ENCODE measurements around the gene NR2E3. TPM values are rescaled to one million over a fixed set of nuclear protein-coding genes. Genes with fewer than 3 reads are reported as not detected.

Gene NR2E3
- total RNA-seq, 1 experiment from 2014 or later = 0.31 TPM

DNA sequence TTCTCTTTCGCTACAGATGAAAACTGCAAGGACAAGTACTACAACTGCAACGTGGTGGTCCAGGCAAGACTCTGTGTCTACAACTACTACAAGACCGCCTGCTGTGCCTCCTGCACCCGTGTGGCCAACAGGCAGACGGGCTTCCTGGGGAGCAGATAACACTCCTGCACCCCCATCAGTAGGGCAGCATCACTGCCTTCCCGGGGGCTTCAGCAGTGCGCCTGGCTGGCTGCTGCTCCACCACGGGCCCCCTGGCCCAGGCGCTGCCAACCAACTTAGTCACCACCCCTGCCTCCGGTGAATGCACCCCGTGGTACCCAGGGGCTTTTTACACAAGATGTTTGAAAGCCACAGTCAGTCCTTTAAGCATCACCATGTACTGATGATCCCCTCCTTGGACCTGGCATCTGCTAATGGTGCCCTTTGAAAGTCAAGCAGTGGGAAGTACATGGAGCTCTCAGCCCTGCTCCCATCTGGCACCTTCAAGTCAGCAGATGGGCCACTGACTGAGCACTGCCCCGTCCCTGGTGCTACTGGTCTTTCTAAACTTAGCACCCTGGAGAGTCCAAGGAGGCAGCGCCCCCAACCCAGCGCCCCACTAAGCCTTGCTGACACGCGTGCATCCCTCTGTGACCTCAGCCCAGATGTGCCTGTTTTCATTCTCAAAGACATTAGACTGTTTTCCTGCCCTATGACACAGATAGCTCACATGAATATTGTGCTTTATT is 33.0 kb upstream of the NR2E3 start:
- Histone ChIP-seq H4K8ac (replicated peaks; ENCODE audit: insufficient read length, low read depth, low read length) (no peak overlapping the region), H2BK15ac (ENCODE audit: low read depth, low read length) (no peak overlapping the region), H3K4me1 (ENCODE audit: insufficient read depth, low read length) (no peaks in the 10 kb centered on the region; the same call in 1 of the 2 replicates), H3K79me1 (ENCODE audit: insufficient read depth, low read depth, low read length, poor library complexity, severe bottlenecking) (no peaks in the 10 kb centered on the region), H2BK12ac (ENCODE audit: insufficient read length, low read depth, low read length) (no peak overlapping the region), H2BK120ac (ENCODE audit: low read depth, low read length, poor library complexity, severe bottlenecking) (no peak overlapping the region), H2AFZ (ENCODE audit: low read length) (no peak overlapping the region), H3K27me3 (ENCODE audit: insufficient read depth, low read length) (no peaks in the 10 kb centered on the region), H3K18ac (ENCODE audit: insufficient read length, low read depth, low read length) (no peak overlapping the region), H3K4me2 (ENCODE audit: insufficient read depth, insufficient read length, low read length) (no peak overlapping the region), H3K23ac (ENCODE audit: insufficient read length, low read depth, low read length) (no peak overlapping the region), H3K4ac (ENCODE audit: low read depth, low read length) (no peak overlapping the region), H2BK20ac (ENCODE audit: low read depth, low read length, poor library complexity, severe bottlenecking) (no peak overlapping the region), H3K27ac (ENCODE audit: insufficient read length, low read depth, low read length) (no peak overlapping the region), H2BK5ac (ENCODE audit: insufficient read length, low read length) (no peak overlapping the region), H4K91ac (ENCODE audit: insufficient read length, low read depth, low read length) (no peak overlapping the region), H3K56ac (ENCODE audit: insufficient read length, low read depth, low read length) (no peak overlapping the region), H4K20me1 (ENCODE audit: control insufficient read depth, insufficient read depth, insufficient read length) (no peaks in the 10 kb centered on the region), H3K9ac (ENCODE audit: extremely low read depth, insufficient read length, low read length) (no peak overlapping the region), H2AK5ac (ENCODE audit: insufficient read length, low read length) (no peak overlapping the region), H3K9me3 (ENCODE audit: control insufficient read depth, low read depth, low read length) (no peaks in the 10 kb centered on the region), H3K79me2 (ENCODE audit: insufficient read depth, low read length) (no peaks in the 10 kb centered on the region), H4K5ac (ENCODE audit: insufficient read length, low read depth, low read length) (no peak overlapping the region), H3T11ph (ENCODE audit: low read length) (no peak overlapping the region), H3K14ac (ENCODE audit: insufficient read depth, low read length) (no peak overlapping the region), H3K23me2 (ENCODE audit: insufficient read length, low read depth, low read length, poor library complexity, severe bottlenecking) (no peaks in the 10 kb centered on the region)
- no peaks in the 10 kb centered on the region; the same call in 1 of the 2 replicates for H3K27me3 Mint-ChIP-seq (ENCODE audit: low read depth)
- H3K36me3 Mint-ChIP-seq (ENCODE audit: insufficient read depth in 1 of 3, low read depth in 3 of 3) = no peaks in the 10 kb centered on the region
- H3K9me3 Mint-ChIP-seq = no peaks in the 10 kb centered on the region
- no peak overlapping the region for H3K4me3 Mint-ChIP-seq
- TF ChIP-seq, protein P1, sequence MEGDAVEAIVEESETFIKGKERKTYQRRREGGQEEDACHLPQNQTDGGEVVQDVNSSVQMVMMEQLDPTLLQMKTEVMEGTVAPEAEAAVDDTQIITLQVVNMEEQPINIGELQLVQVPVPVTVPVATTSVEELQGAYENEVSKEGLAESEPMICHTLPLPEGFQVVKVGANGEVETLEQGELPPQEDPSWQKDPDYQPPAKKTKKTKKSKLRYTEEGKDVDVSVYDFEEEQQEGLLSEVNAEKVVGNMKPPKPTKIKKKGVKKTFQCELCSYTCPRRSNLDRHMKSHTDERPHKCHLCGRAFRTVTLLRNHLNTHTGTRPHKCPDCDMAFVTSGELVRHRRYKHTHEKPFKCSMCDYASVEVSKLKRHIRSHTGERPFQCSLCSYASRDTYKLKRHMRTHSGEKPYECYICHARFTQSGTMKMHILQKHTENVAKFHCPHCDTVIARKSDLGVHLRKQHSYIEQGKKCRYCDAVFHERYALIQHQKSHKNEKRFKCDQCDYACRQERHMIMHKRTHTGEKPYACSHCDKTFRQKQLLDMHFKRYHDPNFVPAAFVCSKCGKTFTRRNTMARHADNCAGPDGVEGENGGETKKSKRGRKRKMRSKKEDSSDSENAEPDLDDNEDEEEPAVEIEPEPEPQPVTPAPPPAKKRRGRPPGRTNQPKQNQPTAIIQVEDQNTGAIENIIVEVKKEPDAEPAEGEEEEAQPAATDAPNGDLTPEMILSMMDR (conservative IDR thresholded peaks at IDR 0.05) = no peak
- H3K27ac Mint-ChIP-seq = no peak overlapping the region; a peak in 1 of 7 replicates
- DNase-seq = no peak
- WGBS (ENCODE audit: extremely low coverage, insufficient read length, low lambda C conversion rate) = no CpG with 5 or more reads among the region's 16 CpGs
- H3K4me1 Mint-ChIP-seq = peaks cover 9% of the 10 kb centered on the region in 2 experiments
